HTERT RPE-1 (cell line): ENCODE data around the gene WDR81.
"Not testable (repeated sequence)": the region's sequence is repeated elsewhere in the genome, so short reads cannot be mapped to it uniquely, and the experiment has no call there.

Experiments
- in situ Hi-C: fragments of 300-500 bp; cut with MboI; formaldehyde crosslinking; loops from 4 replicates; pipeline ENCODE4 v1.14.3; 2020; ENCODE audit warnings: low sequenced_read_pairs

The WDR81 gene

GRCh38 chr17:1713160-1713877 is 11.2 kb upstream of the WDR81 start:
- in situ Hi-C loops: no loop called here

- in situ Hi-C loops: no loop called here
These were observed 10.6 kb upstream of the WDR81 start for GRCh38 chr17:1713878-1714426.

GRCh38 chr17:1714427-1714979 is 10.0 kb upstream of the WDR81 start:
- in situ Hi-C loops: no loop called here

- in situ Hi-C loops: no loop called here
These were observed 9.3 kb upstream of the WDR81 start for GRCh38 chr17:1714980-1715802.

- in situ Hi-C loops: no loop called here
These were observed 8.8 kb upstream of the WDR81 start for GRCh38 chr17:1715803-1716075.

GRCh38 chr17:1716076-1716911 is 8.2 kb upstream of the WDR81 start:
- in situ Hi-C loops: no loop called here

- in situ Hi-C loops: no loop called here
These were observed 7.4 kb upstream of the WDR81 start for GRCh38 chr17:1716912-1717695.

- in situ Hi-C loops: no loop called here
These were observed 5.9 kb upstream of the WDR81 start for GRCh38 chr17:1718362-1719165.

- in situ Hi-C loops: no loop called here
These were observed 3.6 kb upstream of the WDR81 start for GRCh38 chr17:1720856-1721386.

- in situ Hi-C loops: not testable (repeated sequence)
These were observed 2.5 kb upstream of the WDR81 start for GRCh38 chr17:1722022-1722421.

- in situ Hi-C loops: no loop called here
These were observed 551 bp downstream of the WDR81 start for GRCh38 chr17:1724869-1725641.

GRCh38 chr17:1725642-1726511 is 1.4 kb downstream of the WDR81 start:
- in situ Hi-C loops: no loop called here

- in situ Hi-C loops: no loop called here
These were observed 2.2 kb downstream of the WDR81 start for GRCh38 chr17:1726626-1727257.

GRCh38 chr17:1727258-1727789 is 2.8 kb downstream of the WDR81 start:
- in situ Hi-C loops: no loop called here

- in situ Hi-C loops: no loop called here
These were observed 3.5 kb downstream of the WDR81 start for GRCh38 chr17:1727876-1728630.

GRCh38 chr17:1729966-1730325 is 5.4 kb downstream of the WDR81 start:
- in situ Hi-C loops: no loop called here
